ENCODE results near the gene SNX25. TPM values are rescaled to one million over a fixed set of nuclear protein-coding genes. Genes with fewer than 3 reads are reported as not detected.

Gene SNX25
- total and polyA plus RNA-seq, 2 experiments from 2014 or later, result 6.9 to 25.0 TPM

- H3K4me1 ChIP-seq (ENCODE audit: insufficient read depth), result peaks cover 7% of the 10 kb centered on the region
- H3K27me3 ChIP-seq (ENCODE audit: insufficient read depth), result no peaks in the 10 kb centered on the region
- no peak for ATAC-seq
- no peak overlapping the region for H3K4me3 ChIP-seq
- H3K79me2 ChIP-seq (replicated peaks; ENCODE audit: insufficient read depth), result no peaks in the 10 kb centered on the region
- TF ChIP-seq CTCF (conservative IDR thresholded peaks at IDR 0.05; ENCODE audit: low read depth in 2 of 2) (no peak), NANOG (IDR thresholded peaks at IDR 0.05; ENCODE audit: borderline replicate concordance) (no peak), ETS1 (IDR thresholded peaks at IDR 0.05) (no peak), EZH2 (IDR thresholded peaks at IDR 0.05; ENCODE audit: low read depth, unreplicated experiment) (no peak), POLR2AphosphoS5 (IDR thresholded peaks at IDR 0.05; ENCODE audit: low read depth) (no peak), STAT1 (IDR thresholded peaks at IDR 0.05; ENCODE audit: unreplicated experiment) (no peak), ZNF114 (CRISPR knock-in tag; IDR thresholded peaks at IDR 0.05) (no peak), EZH2phosphoT487 (IDR thresholded peaks at IDR 0.05; ENCODE audit: unreplicated experiment) (no peak), CREB1 (CRISPR knock-in tag; IDR thresholded peaks at IDR 0.05; ENCODE audit: low read depth) (no peak), ZNF462 (CRISPR knock-in tag; IDR thresholded peaks at IDR 0.05) (no peak), JUNB (IDR thresholded peaks at IDR 0.05; ENCODE audit: unreplicated experiment) (no peak)
- no peak overlapping the region for H3K27ac Mint-ChIP-seq
- no peak overlapping the region for H3K4me3 Mint-ChIP-seq
- H3K36me3 ChIP-seq (ENCODE audit: insufficient read depth), result peaks cover 21% of the 10 kb centered on the region; the same call in 1 of the 2 replicates
- no peak overlapping the region for H3K4me2 ChIP-seq
- no peaks in the 10 kb centered on the region for H3F3A ChIP-seq (replicated peaks; ENCODE audit: low read depth)
- H3K9me2 ChIP-seq (ENCODE audit: insufficient read depth), result no peaks in the 10 kb centered on the region
- no peak for DNase-seq (ENCODE audit: low spot score)
- H2AFZ ChIP-seq, result no peak overlapping the region
- H3K36me3 Mint-ChIP-seq (ENCODE audit: low read depth), result peaks cover 65% of the 10 kb centered on the region
- H4K20me1 ChIP-seq (replicated peaks; ENCODE audit: insufficient read depth), result no peaks in the 10 kb centered on the region
- H3K27ac ChIP-seq (ENCODE audit: low read depth), result no peak overlapping the region
- peaks cover 27% of the 10 kb centered on the region for H3K9me3 Mint-ChIP-seq
- peaks cover 16% of the 10 kb centered on the region for H3K4me1 Mint-ChIP-seq
- H3K27me3 Mint-ChIP-seq (ENCODE audit: insufficient read depth, low read depth, poor library complexity), result peaks cover 4% of the 10 kb centered on the region
Measured at GRCh38 chr4:185322803-185323202, 113.4 kb downstream of the SNX25 start.

Measured in GM23338 (cell line).